HepG2 (cell line): ENCODE data around the gene S100P. TPM values are rescaled to one million over a fixed set of nuclear protein-coding genes. Genes with fewer than 3 reads are reported as not detected.

Experiments used
- ATAC-seq: fragments of 200-7000 bp; cut with Tn5 transposase; 3 replicates; pipeline ENCODE4 v1.9.1; 2020; ENCODE audit warnings: mild to moderate bottlenecking, moderate library complexity
- BruUV-seq: library from RNA; stranded (reverse); fragments of 400-500 nt; replicated peaks from 2 replicates; lab custom pipeline; 2021; lab: Mats Ljungman, UMichigan
- CTCF ChIA-PET: fragments of 300-600 bp; formaldehyde crosslinking; extraction: SDS; loops from one replicate; lab custom pipeline; 2021; ENCODE audit warnings: low total read pairs, inconsistent platforms, low intra/inter-chr PET ratio; lab: Yijun Ruan, JAX
- POLR2A ChIA-PET: fragments of 350-600 bp; sonication (Branson Sonifier 250); formaldehyde crosslinking; loops from one replicate; lab custom pipeline; 2020; ENCODE audit warnings: antibody characterized with exemption, inconsistent platforms; lab: Yijun Ruan, JAX
- DNase-seq: peaks from one replicate; pipeline ENCODE4 v3.0.0-alpha.2; 2015; ENCODE audit warnings: low spot score
- FAIRE-seq: peaks from 3 replicates; lab custom pipeline; 2011; peaks lifted over from hg19 to GRCh38; lab: Jason Lieb, UNC
- H2AFZ ChIP-seq: one replicate; pipeline ENCODE4 v1.6.1; 2011; ENCODE audit warnings: low read length, inconsistent platforms
- H3K27ac ChIP-seq: fragments of 300-600 bp; 3 replicates; pipeline ENCODE4 v1.8.0; 2011; ENCODE audit warnings: mixed run types, mild to moderate bottlenecking, mixed read lengths, low read length, inconsistent platforms; ENCODE audit not compliant: insufficient read depth; ENCODE audit errors: extremely low read length
- H3K27me3 ChIP-seq, 2 experiments: fragments of 200-600 bp in 1 of 2; 2 replicates in 1 of 2; 3 replicates in 1 of 2; pipeline versions ENCODE4 v1.6.0 to v1.8.0; 2011; ENCODE audit warnings: low read length in 2 of 2, mild to moderate bottlenecking in 2 of 2, moderate library complexity in 2 of 2, inconsistent platforms in 1 of 2; ENCODE audit not compliant: insufficient read depth in 2 of 2, control insufficient read depth in 1 of 2
- H3K36me3 ChIP-seq, 2 experiments: fragments of 200-600 bp in 1 of 2; replicated peaks in 1 of 2; 2 replicates in 1 of 2; 3 replicates in 1 of 2; pipeline versions ENCODE4 v1.5.1 to v1.8.0; 2011; ENCODE audit warnings: low read length in 2 of 2, inconsistent platforms in 1 of 2; ENCODE audit not compliant: insufficient read depth in 2 of 2, control insufficient read depth in 1 of 2
- H3K4me1 ChIP-seq: 2 replicates; pipeline ENCODE4 v1.5.1; 2012; ENCODE audit warnings: low read length, inconsistent platforms; ENCODE audit not compliant: insufficient read depth
- H3K4me2 ChIP-seq: 2 replicates; pipeline ENCODE4 v1.6.0; 2011; ENCODE audit warnings: low read depth, low read length, inconsistent platforms
- H3K4me3 ChIP-seq, 3 experiments: fragments of 200-600 bp in 1 of 3; sonication (generic), shearing (Covaris generic) in 1 of 3; replicated peaks in 1 of 3; 2 replicates each; pipeline ENCODE4 v1.5.1; 2011 to 2016; ENCODE audit warnings: low read length in 3 of 3, inconsistent platforms in 2 of 3, low read depth in 2 of 3, mild to moderate bottlenecking in 2 of 3, control low read depth in 1 of 3, mixed read lengths in 1 of 3; ENCODE audit not compliant: insufficient read depth in 1 of 3
- H3K79me2 ChIP-seq: one replicate; pipeline ENCODE4 v1.6.1; 2011; ENCODE audit warnings: low read length, inconsistent platforms; ENCODE audit not compliant: insufficient read depth
- H3K9ac ChIP-seq: 2 replicates; pipeline ENCODE4 v1.6.0; 2011; ENCODE audit warnings: mild to moderate bottlenecking, low read depth, low read length, inconsistent platforms; ENCODE audit not compliant: insufficient read depth
- H3K9me3 ChIP-seq: 2 replicates; pipeline ENCODE4 v1.5.1; 2012; ENCODE audit warnings: mild to moderate bottlenecking, low read length
- H4K20me1 ChIP-seq: 2 replicates; pipeline ENCODE4 v1.6.0; 2011; ENCODE audit warnings: inconsistent platforms, mild to moderate bottlenecking, low read length, moderate library complexity; ENCODE audit not compliant: insufficient read depth
- MBD4 ChIP-seq: IDR thresholded peaks from 2 replicates; pipeline ENCODE4 v1.6.1; 2012; ENCODE audit warnings: low read length, inconsistent platforms, borderline replicate concordance
- NPAS2 ChIP-seq: sonication (generic); formaldehyde crosslinking; IDR thresholded peaks from 2 replicates; pipeline ENCODE4 v1.8.0; 2022; ENCODE audit warnings: mild to moderate bottlenecking, missing genetic modification reagents, borderline replicate concordance
- NR2F2 ChIP-seq: IDR thresholded peaks from 2 replicates; pipeline ENCODE4 v1.6.1; 2012; ENCODE audit warnings: low read depth, inconsistent platforms, borderline replicate concordance
- ZC3H4 ChIP-seq: sonication (generic); formaldehyde crosslinking; IDR thresholded peaks from 2 replicates; pipeline ENCODE4 v1.4.0; 2020; ENCODE audit warnings: missing genetic modification reagents, borderline replicate concordance
- ZNF569 ChIP-seq: sonication (generic); formaldehyde crosslinking; IDR thresholded peaks from 2 replicates; pipeline ENCODE4 v1.5.0; 2020; ENCODE audit warnings: mild to moderate bottlenecking, missing genetic modification reagents, moderate library complexity, borderline replicate concordance
- ZSCAN9 ChIP-seq: IDR thresholded peaks from 2 replicates; pipeline ENCODE4 v1.6.1; 2016; ENCODE audit warnings: borderline replicate concordance
- WGBS: methylation state at CpG from one replicate; pipeline ENCODE4 v1.1.6; 2017; ENCODE audit warnings: low lambda C conversion rate; 5-methylcytosine and 5-hydroxymethylcytosine counted together
- in situ Hi-C: cut with HindIII; loops from 2 replicates; pipeline ENCODE4 v1.10.0; 2017; ENCODE audit warnings: low pct_unique_long_range_greater_than_20kb; ENCODE audit not compliant: extremely low pct_ligation_motif_present
- intact Hi-C: fragments of 100-400 bp; cut with micrococcal nuclease; formaldehyde crosslinking; loops from one replicate; pipeline ENCODE4 v1.10.0; 2022; ENCODE audit not compliant: unreplicated experiment
- polyA plus RNA-seq, 8 experiments: library from polyadenylated mRNA; depleted of rRNA in 3 of 8; stranded (reverse) in 7 of 8; unstranded in 1 of 8; fragments of >200 nt; fragmentation: Illumina TruSeq in 4 of 8; extraction: Trizol in 4 of 8; gene quantifications; 2 replicates each; pipeline versions ENCODE4 v1.2.1 to v1.2.3, GENCODE V29; 2011 to 2016; ENCODE audit warnings: low read depth in 4 of 8, missing spikeins in 1 of 8, mixed read lengths in 1 of 8; ENCODE audit not compliant: insufficient read depth in 1 of 8
- total RNA-seq, 5 experiments: library from RNA; depleted of rRNA; stranded (reverse); fragments of >200 nt; fragmentation: Illumina TruSeq; extraction: Trizol; gene quantifications; 2 replicates each; pipeline ENCODE4 v1.2.3, GENCODE V29; 2016; ENCODE audit warnings: low read depth in 1 of 5

S100P gene
- total and polyA plus RNA-seq, 2 of the 13 experiments (the other 11 are each of a cell fraction or from before 2014, with no cell fraction given): 278 to 1,649 TPM

DNA sequence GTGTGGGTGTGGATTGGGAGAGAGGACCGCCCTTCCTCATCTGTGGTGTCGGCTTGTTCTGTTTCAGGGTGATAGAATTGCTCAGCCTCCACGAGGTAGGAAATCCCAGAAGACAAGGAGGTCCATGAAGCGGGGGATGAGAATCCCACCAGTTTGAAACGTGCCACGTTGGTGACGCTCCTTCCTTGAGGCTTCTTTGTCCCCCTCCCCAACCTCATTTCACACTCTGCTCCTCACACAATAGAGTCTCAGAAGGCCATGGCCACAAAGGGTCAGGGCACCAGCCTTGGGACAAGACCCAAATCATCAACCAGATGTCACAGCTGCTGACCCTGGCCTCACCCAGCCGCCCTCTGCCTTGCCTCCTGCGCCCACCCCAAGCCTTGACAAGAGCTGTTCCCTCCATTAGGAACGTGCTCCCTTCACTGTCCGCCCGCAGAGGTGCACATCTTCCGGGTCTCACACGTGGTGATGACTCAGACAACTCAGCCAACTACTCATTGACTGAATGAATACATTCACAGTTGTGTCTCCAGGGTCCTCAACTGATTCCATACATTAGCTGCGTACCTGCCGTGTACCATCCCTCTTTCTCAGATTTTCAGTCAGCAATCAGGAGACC, 40.6 kb downstream of the S100P start (continued):
- no peak for TF ChIP-seq ZC3H4 (CRISPR knock-in tag)
- TF ChIP-seq, all 625 proteins: peak for 24

- Histone ChIP-seq H3K27me3 (no peaks in the 10 kb centered on the region), H3K4me3 (no peak overlapping the region), H3K4me2 (no peak overlapping the region), H4K20me1 (no peaks in the 10 kb centered on the region), H3K9ac (no peak overlapping the region), H3K9me3 (no peaks in the 10 kb centered on the region), H2AFZ (no peak overlapping the region), H3K4me1 (peaks cover 10% of the 10 kb centered on the region), H3K79me2 (no peaks in the 10 kb centered on the region), H3K36me3 (no peaks in the 10 kb centered on the region), H3K27ac (no peak overlapping the region)
- no TSS peak for BruUV-seq
- TF ChIP-seq MBD4: no peak
- intact Hi-C loops (no loop called here), in situ Hi-C loops (no loop called here)
- ChIA-PET POLR2A (no interaction called here), CTCF (no interaction called here)
- ATAC-seq (no peak), DNase-seq (no peak), FAIRE-seq (no peak)
- WGBS: 74% methylated on average over 4 of the region's 4 CpGs
Measured at GRCh38 chr4:6739920-6740319, 46.2 kb downstream of the S100P start.

DNA sequence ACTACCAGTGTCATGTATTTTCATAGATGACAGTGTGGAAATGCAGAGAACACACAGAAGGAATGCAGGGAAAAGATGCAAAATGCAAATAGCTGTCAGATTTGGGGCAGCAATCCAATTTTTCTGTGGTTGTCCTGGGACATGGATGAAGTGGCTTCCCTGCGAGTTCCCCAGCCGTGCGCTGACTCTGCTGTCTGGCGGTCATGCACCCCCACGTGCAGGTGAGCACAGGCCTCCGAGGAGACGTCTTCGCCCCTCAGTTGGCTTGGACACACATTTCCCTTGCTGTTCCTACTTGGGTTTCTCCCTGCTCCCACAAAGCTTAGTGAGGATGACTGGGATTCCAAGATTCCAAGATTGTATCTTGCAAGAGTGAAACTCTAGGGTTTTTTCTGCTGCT, 46.7 kb downstream of the S100P start:
- Histone ChIP-seq H3K79me2 (no peaks in the 10 kb centered on the region), H3K4me2 (no peak overlapping the region), H3K9ac (no peak overlapping the region), H3K4me1 (peaks cover 6% of the 10 kb centered on the region), H2AFZ (no peak overlapping the region), H3K9me3 (no peaks in the 10 kb centered on the region), H3K4me3 (no peak overlapping the region), H4K20me1 (no peaks in the 10 kb centered on the region), H3K27me3 (no peaks in the 10 kb centered on the region), H3K27ac (no peak overlapping the region), H3K36me3 (no peaks in the 10 kb centered on the region)
- ATAC-seq: no peak
- CTCF ChIA-PET: no interaction called here
- POLR2A ChIA-PET: no interaction called here
- in situ Hi-C loops (no loop called here), intact Hi-C loops (no loop called here)
- BruUV-seq: no TSS peak
- no peak for FAIRE-seq
- 83% methylated on average over 8 of the region's 8 CpGs for WGBS
- no peak for DNase-seq
- no peak for TF ChIP-seq ZSCAN9
- no peak for TF ChIP-seq NR2F2
- TF ChIP-seq ZNF569 (CRISPR knock-in tag): no peak
- no peak for TF ChIP-seq NPAS2 (CRISPR knock-in tag)
